ENCODE measurements around the gene MRM2. TPM values are rescaled to one million over a fixed set of nuclear protein-coding genes. Genes with fewer than 3 reads are reported as not detected.

Gene MRM2
- total RNA-seq, 4 donors from 2014 or later = 12.2 to 15.5 (median 14.1) TPM

DNA sequence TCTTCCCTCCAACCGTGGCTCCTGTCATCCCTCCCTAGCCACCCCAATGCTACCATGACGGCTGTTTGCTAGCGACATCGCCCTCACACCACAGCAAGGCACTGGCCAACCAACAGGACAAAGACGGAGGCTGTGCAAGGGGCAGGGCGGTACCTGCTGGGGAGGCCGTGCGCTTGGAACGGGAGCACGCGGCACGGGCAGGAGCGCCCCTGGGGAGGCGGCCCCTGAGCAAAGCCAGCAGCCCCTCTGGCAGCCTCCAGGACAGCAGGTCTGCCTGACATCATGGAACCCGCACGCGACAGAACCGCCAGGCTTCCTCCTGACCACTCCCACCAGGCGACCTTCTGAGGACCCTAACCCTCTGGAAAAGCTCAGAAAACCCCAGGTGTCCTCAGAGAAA, 22.0 kb downstream of the MRM2 start:
- TF ChIP-seq, protein P1, sequence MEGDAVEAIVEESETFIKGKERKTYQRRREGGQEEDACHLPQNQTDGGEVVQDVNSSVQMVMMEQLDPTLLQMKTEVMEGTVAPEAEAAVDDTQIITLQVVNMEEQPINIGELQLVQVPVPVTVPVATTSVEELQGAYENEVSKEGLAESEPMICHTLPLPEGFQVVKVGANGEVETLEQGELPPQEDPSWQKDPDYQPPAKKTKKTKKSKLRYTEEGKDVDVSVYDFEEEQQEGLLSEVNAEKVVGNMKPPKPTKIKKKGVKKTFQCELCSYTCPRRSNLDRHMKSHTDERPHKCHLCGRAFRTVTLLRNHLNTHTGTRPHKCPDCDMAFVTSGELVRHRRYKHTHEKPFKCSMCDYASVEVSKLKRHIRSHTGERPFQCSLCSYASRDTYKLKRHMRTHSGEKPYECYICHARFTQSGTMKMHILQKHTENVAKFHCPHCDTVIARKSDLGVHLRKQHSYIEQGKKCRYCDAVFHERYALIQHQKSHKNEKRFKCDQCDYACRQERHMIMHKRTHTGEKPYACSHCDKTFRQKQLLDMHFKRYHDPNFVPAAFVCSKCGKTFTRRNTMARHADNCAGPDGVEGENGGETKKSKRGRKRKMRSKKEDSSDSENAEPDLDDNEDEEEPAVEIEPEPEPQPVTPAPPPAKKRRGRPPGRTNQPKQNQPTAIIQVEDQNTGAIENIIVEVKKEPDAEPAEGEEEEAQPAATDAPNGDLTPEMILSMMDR (IDR thresholded peaks at IDR 0.05; ENCODE audit: low read depth) = no peak

GRCh38 chr7:2219606-2220005, 22.4 kb downstream of the MRM2 start:
- TF ChIP-seq, protein P1 (IDR thresholded peaks at IDR 0.05; ENCODE audit: low read depth) = no peak

DNA sequence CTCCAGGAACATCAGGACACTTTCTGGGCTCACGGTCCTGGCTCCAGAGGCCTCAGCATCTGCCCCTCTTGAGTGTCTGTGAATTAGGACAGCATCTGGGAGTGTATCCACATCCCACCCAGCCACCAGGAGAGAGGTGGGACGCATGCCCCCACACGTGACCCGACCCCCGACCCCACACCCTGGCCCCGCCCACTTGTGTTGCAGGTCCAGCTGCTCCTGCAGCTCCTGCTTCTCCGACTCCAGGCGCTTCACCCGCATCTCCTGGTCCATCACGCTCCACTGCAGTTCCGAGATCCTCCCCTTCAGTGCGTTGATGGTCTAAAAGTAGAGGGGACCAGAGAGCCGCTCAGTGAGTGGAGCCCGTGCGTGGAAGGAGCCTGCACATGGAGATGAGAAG, 22.9 kb downstream of the MRM2 start:
- TF ChIP-seq, protein P1 (IDR thresholded peaks at IDR 0.05; ENCODE audit: low read depth) = no peak

- TF ChIP-seq, protein P1 (IDR thresholded peaks at IDR 0.05; ENCODE audit: low read depth) = no peak
These were observed 23.6 kb downstream of the MRM2 start for GRCh38 chr7:2218444-2218785.

GRCh38 chr7:2217716-2218443, 24.1 kb downstream of the MRM2 start:
- TF ChIP-seq, protein P1 (IDR thresholded peaks at IDR 0.05; ENCODE audit: low read depth) = no peak

GRCh38 chr7:2217206-2217605, 24.8 kb downstream of the MRM2 start:
- TF ChIP-seq, protein P1 (IDR thresholded peaks at IDR 0.05; ENCODE audit: low read depth) = no peak

DNA sequence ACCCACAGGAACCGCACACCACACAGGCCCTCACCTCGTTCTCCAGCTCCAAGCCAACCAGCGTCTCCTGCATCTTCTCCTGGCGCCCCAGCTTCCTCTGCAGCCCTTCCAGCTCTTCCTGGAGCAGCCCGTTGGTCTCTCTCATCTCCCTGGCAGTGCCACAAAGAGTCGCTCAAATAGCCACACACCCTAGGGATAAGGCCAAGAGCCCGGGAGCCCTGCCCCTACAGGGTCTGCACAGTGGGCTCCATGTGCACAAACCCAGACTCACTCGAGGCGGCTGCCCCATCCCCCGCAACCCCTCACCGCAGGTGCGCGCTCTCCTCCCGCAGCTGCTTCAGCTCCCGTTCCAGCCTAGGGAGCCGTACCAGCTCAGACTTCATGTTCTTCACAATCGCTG, 26.2 kb downstream of the MRM2 start:
- TF ChIP-seq, protein P1 (IDR thresholded peaks at IDR 0.05; ENCODE audit: low read depth) = no peak
